Suprapubic skin (tissue), 4 donors: ENCODE measurements around the gene C14orf180. TPM values are rescaled to one million over a fixed set of nuclear protein-coding genes. Genes with fewer than 3 reads are reported as not detected.
A peak's percentile ranks its signal among the peaks of the same experiment; 100 is the strongest.

ENCODE experiments used
- DNase-seq, 2 donors: peaks; one replicate each; pipeline ENCODE4 v3.0.0-alpha.2; 2019; ENCODE audit warnings: low spot score in 2 of 2
- H3K27ac ChIP-seq: fragments of 200-600 bp; sonication (generic); one replicate; pipeline ENCODE4 v1.5.1; 2019
- H3K27me3 ChIP-seq: fragments of 200-600 bp; sonication (generic); one replicate; pipeline ENCODE4 v1.5.1; 2019
- H3K36me3 ChIP-seq: fragments of 200-600 bp; sonication (generic); one replicate; pipeline ENCODE4 v1.5.1; 2019
- H3K4me1 ChIP-seq: fragments of 200-600 bp; sonication (generic); one replicate; pipeline ENCODE4 v1.5.1; 2019
- H3K4me3 ChIP-seq: fragments of 200-600 bp; sonication (generic); one replicate; pipeline ENCODE4 v1.5.1; 2019; ENCODE audit warnings: mild to moderate bottlenecking
- H3K9me3 ChIP-seq: fragments of 200-600 bp; sonication (generic); one replicate; pipeline ENCODE4 v1.5.1; 2019
- EP300 ChIP-seq: sonication (generic); formaldehyde crosslinking; IDR thresholded peaks from one replicate; pipeline ENCODE4 v1.6.1; 2017; ENCODE audit warnings: antibody characterized with exemption
- POLR2A ChIP-seq, 2 donors: fragments of 450-650 bp; IDR thresholded peaks; one replicate each; pipeline ENCODE4 v1.6.1; 2017; ENCODE audit warnings: antibody characterized with exemption in 2 of 2, mild to moderate bottlenecking in 2 of 2, moderate library complexity in 2 of 2
- POLR2AphosphoS5 ChIP-seq, 3 donors: sonication (generic); formaldehyde crosslinking; IDR thresholded peaks; one replicate each; pipeline ENCODE4 v1.6.1; 2017; ENCODE audit warnings: antibody characterized with exemption in 3 of 3
- WGBS: methylation state at CpG from one replicate; pipeline ENCODE4 v1.1.5; 2018; 5-methylcytosine and 5-hydroxymethylcytosine counted together
- total RNA-seq, 4 donors: library from RNA; depleted of rRNA; stranded (reverse); fragments of >200 nt; gene quantifications; one replicate each; pipeline ENCODE4 v1.1.0, GENCODE V29; 2016
- TF ChIP-seq, protein P1 (sequence below), 2 donors: fragments of 200-600 bp in 1 of 2; fragments of 450-650 bp in 1 of 2; sonication (generic) in 1 of 2; IDR thresholded peaks; one replicate each; pipeline ENCODE4 v1.5.1; 2016 to 2019; ENCODE audit warnings: antibody characterized with exemption in 2 of 2, mild to moderate bottlenecking in 1 of 2, moderate library complexity in 1 of 2

Gene C14orf180
- total RNA-seq, 4 donors from 2014 or later = 0.30 to 3.9 TPM; not detected in 2

DNA sequence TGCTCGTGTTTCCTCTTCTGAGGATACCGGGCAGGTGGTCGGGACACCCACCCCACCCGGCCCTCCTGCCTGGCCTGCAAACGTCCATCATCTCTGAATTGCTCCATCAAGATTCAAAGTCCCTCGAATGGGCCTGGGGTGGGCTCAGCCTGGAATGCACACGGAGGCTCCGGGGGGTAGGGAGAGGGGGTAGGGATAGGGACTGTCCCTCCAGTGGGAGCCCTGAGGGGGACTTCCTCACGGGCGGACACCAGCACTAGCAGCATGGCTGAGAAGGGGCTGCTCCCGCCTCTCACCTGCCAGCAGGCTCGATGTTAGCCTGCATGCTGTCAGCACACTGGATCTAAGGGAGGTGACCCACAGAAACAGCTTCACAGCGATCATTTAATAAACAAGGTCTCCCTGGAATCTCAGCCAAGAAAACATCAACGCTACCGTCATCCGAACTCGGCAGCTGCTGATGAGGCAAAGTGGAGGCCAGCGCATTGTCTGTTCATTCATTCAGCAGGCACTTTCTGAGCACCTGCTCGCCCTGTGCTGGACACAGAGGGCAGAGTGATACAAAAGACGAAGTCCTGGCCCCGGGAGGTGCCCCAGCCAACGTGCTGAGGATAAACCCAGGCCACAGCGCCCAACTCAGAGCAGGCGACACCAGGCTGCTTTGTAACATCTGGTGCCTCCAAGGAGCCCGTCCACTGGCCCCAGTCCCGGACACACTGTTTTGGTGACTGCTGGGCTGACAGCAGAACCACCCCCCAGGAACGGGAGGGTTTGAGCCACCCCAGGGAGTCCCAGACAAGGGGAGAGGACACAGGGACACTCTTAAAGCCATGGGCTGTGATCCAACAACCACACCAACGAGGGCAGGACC lies 18.7 kb downstream of the C14orf180 start:
- no peaks in the 10 kb centered on the region for H3K36me3 ChIP-seq
- 81% methylated on average over 3 of the region's 28 CpGs for WGBS
- no peak for TF ChIP-seq POLR2A (IDR thresholded peaks at IDR 0.05)
- TF ChIP-seq, protein P1, sequence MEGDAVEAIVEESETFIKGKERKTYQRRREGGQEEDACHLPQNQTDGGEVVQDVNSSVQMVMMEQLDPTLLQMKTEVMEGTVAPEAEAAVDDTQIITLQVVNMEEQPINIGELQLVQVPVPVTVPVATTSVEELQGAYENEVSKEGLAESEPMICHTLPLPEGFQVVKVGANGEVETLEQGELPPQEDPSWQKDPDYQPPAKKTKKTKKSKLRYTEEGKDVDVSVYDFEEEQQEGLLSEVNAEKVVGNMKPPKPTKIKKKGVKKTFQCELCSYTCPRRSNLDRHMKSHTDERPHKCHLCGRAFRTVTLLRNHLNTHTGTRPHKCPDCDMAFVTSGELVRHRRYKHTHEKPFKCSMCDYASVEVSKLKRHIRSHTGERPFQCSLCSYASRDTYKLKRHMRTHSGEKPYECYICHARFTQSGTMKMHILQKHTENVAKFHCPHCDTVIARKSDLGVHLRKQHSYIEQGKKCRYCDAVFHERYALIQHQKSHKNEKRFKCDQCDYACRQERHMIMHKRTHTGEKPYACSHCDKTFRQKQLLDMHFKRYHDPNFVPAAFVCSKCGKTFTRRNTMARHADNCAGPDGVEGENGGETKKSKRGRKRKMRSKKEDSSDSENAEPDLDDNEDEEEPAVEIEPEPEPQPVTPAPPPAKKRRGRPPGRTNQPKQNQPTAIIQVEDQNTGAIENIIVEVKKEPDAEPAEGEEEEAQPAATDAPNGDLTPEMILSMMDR (IDR thresholded peaks at IDR 0.05) = no peak
- no peak for TF ChIP-seq EP300
- no peak for TF ChIP-seq POLR2AphosphoS5 (IDR thresholded peaks at IDR 0.05)
- no peak overlapping the region for H3K4me3 ChIP-seq
- H3K4me1 ChIP-seq = no peaks in the 10 kb centered on the region
- peaks cover 77% of the 10 kb centered on the region for H3K27me3 ChIP-seq
- H3K27ac ChIP-seq = no peak overlapping the region
- no peaks in the 10 kb centered on the region for H3K9me3 ChIP-seq
- no peak for DNase-seq

DNA sequence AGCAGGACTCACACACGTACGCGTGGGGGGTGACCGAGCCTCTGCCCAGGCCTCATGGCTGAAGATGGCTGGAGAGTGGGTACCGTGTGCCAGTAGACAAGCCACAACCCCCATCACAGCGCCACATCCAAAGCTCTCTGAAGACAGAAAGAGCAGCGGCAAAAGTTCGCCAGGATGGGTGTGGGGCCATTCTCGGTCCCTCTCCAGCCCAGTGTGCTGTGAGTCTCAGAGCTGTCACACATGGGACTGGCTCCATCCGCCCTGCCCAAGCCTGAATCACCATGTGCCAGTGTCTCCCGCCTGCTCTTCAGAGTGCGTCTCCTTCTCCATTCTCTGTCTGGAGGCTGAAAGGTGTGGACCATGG lies 19.3 kb downstream of the C14orf180 start:
- no peak for DNase-seq
- no peaks in the 10 kb centered on the region for H3K36me3 ChIP-seq
- TF ChIP-seq EP300 = no peak
- TF ChIP-seq POLR2A (IDR thresholded peaks at IDR 0.05) = no peak
- TF ChIP-seq POLR2AphosphoS5 (IDR thresholded peaks at IDR 0.05) = no peak
- TF ChIP-seq, protein P1 (IDR thresholded peaks at IDR 0.05) = no peak
- 77% methylated on average over 6 of the region's 12 CpGs for WGBS
- no peaks in the 10 kb centered on the region for H3K9me3 ChIP-seq
- H3K27me3 ChIP-seq = peaks cover 82% of the 10 kb centered on the region
- no peak overlapping the region for H3K27ac ChIP-seq
- no peak overlapping the region for H3K4me3 ChIP-seq
- H3K4me1 ChIP-seq = no peaks in the 10 kb centered on the region

DNA sequence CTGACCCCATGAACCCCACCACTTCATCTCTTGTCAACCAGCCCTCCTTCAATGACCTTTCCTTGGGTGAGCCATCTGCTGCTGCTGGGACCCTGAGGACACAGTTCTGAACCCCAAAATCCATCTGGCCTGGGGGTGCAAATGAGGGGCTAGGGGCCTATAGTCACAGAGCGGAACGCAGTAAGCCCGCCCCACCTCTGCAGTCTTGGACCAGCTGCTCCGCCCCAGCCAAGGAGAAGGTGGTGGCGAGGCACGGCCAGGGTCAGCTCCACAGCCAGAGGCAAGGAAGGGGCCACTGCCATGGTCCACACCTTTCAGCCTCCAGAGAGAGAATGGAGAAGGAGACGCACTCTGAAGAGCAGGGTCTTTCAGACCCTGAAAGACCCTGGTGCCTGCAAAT lies 19.9 kb downstream of the C14orf180 start:
- WGBS = 95% methylated on average over 7 of the region's 7 CpGs
- peaks cover 84% of the 10 kb centered on the region for H3K27me3 ChIP-seq
- H3K4me3 ChIP-seq = no peak overlapping the region
- H3K27ac ChIP-seq = no peak overlapping the region
- TF ChIP-seq, protein P1 (IDR thresholded peaks at IDR 0.05) = no peak
- TF ChIP-seq EP300 (no peak), POLR2AphosphoS5 (IDR thresholded peaks at IDR 0.05) (no peak), POLR2A (IDR thresholded peaks at IDR 0.05) (no peak)
- H3K9me3 ChIP-seq = no peaks in the 10 kb centered on the region
- DNase-seq = no peak
- peaks cover 3% of the 10 kb centered on the region for H3K4me1 ChIP-seq
- H3K36me3 ChIP-seq = no peaks in the 10 kb centered on the region

DNA sequence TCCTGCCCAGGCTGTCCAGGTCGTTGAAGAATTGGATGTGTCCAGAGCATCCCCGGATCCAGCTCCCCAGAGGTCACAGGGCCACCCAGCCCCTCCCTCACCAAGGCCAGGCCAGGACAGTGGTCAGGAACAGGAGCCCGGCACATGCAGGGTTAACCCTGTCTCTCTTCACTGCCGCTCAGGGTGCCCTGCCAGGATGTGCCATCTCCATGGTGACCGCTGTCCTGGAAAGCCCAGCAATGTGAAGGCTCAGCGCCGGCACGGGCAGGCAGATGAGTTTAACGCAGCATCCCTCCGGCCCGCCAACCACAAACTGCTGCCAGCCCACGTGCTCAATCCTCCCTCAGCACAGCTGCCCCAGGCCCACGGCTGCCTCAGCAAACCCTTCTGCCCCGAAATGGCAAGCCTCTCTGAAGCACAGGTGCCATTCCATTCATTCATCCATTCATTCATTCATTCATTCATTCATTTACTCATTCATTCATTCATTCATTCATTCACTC lies 20.6 kb downstream of the C14orf180 start:
- no peaks in the 10 kb centered on the region for H3K9me3 ChIP-seq
- 7% methylated on average over 11 of the region's 14 CpGs for WGBS
- H3K27ac ChIP-seq = no peak overlapping the region
- H3K4me3 ChIP-seq = no peak overlapping the region
- peaks cover 84% of the 10 kb centered on the region for H3K27me3 ChIP-seq
- DNase-seq = peak in 1 of 2 donors; percentile 50
- TF ChIP-seq EP300 = no peak
- no peaks in the 10 kb centered on the region for H3K36me3 ChIP-seq
- H3K4me1 ChIP-seq = peaks cover 5% of the 10 kb centered on the region

DNA sequence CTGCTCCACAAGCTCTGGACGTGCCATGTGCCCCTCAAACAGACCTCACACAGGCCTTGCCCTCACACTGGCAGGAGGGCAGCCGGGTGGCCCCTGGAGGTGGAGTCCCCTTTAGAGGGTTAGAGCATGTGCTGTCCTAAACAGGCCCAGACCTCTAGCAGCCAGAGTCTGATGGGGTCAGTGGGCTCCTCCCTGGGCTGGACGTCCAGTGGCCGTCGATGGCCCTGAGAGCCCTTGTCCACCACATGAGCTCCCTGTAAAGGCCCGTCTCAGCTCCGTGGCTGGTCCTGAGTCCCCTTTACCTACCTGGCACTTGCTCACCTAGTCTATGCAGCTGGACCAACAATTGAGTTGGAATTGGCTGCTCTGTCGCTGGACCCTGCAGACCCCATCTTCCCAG lies 21.2 kb downstream of the C14orf180 start:
- 84% methylated on average over 4 of the region's 8 CpGs for WGBS
- Histone ChIP-seq H3K27me3 (peaks cover 85% of the 10 kb centered on the region), H3K27ac (no peak overlapping the region), H3K4me3 (no peak overlapping the region), H3K4me1 (peaks cover 5% of the 10 kb centered on the region), H3K9me3 (no peaks in the 10 kb centered on the region), H3K36me3 (no peaks in the 10 kb centered on the region)
- DNase-seq = peak in 1 of 2 donors; percentile 32
- TF ChIP-seq, protein P1 (IDR thresholded peaks at IDR 0.05) = no peak
- TF ChIP-seq EP300 (no peak), POLR2A (IDR thresholded peaks at IDR 0.05) (no peak), POLR2AphosphoS5 (IDR thresholded peaks at IDR 0.05) (no peak)
